Heart left ventricle (tissue), 13 donors: ENCODE measurements around the gene ZMYND10.

ENCODE experiments used
- POLR2A ChIP-seq, 2 donors: fragments of 450-650 bp; IDR thresholded peaks; one replicate each; pipeline ENCODE4 v1.6.1; 2017; ENCODE audit warnings: antibody characterized with exemption in 2 of 2, mild to moderate bottlenecking in 2 of 2, moderate library complexity in 2 of 2
- TF ChIP-seq, protein P1 (sequence below), 12 donors: fragments of 200-600 bp; sonication (generic) in 4 of 12; IDR thresholded peaks; one replicate each; pipeline versions ENCODE4 v1.5.0 to v1.8.0; 2018 to 2022; ENCODE audit warnings: antibody characterized with exemption in 12 of 12, mild to moderate bottlenecking in 5 of 12
- donor health status: ischemic (EF 13 %, LVEDD 7.1; RV severe dilation, severe dysfunction).
- donor health status: DM: no; HTN: yes; CAD: no.
- donor health status: DM: no; HTN: no; CAD: no.
- donor health status: ischemic (EF 25% LVEDD 6.9; RV normal size, moderate dysfunction).
- donor health status: ischemic (EF 25% LVEDD 5.7; RV mildly dilated, moderate dysfunction).
- donor health status: ischemic (EF 35%, LVEDD 5.7; RV mildly dilated, moderate dysfunction).
- donor health status: nonischemic (EF 11% LVEDD 7.7; RV severe dilation, severe dysfunction).
- donor health status: DM: yes; HTN: yes; CAD: no.
- donor health status: PGD.
- donor health status: ischemic (EF 29% LVEDD 5.4; RV normal size, mild dysfunction).
- donor health status: nonischemic (EF 23%, LVEDD 6.1; RV moderate dilation, normal function).

DNA sequence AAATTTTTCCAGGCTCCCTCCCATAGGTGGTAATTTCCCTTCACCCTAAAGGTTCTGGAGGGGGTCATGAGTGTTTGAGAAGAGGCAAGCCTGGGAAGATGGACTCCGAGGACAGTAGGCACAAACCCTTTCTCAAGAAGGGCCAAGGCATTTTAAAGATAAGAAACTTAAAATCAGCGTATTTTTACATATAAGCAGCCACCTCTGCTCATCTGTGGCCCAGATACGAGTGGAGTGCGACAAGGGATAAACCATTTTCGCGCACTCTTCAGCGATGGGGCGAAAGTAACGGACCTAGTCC is 5.4 kb downstream of the ZMYND10 start:
- no peak for TF ChIP-seq POLR2A (IDR thresholded peaks at IDR 0.05)
- TF ChIP-seq, protein P1, sequence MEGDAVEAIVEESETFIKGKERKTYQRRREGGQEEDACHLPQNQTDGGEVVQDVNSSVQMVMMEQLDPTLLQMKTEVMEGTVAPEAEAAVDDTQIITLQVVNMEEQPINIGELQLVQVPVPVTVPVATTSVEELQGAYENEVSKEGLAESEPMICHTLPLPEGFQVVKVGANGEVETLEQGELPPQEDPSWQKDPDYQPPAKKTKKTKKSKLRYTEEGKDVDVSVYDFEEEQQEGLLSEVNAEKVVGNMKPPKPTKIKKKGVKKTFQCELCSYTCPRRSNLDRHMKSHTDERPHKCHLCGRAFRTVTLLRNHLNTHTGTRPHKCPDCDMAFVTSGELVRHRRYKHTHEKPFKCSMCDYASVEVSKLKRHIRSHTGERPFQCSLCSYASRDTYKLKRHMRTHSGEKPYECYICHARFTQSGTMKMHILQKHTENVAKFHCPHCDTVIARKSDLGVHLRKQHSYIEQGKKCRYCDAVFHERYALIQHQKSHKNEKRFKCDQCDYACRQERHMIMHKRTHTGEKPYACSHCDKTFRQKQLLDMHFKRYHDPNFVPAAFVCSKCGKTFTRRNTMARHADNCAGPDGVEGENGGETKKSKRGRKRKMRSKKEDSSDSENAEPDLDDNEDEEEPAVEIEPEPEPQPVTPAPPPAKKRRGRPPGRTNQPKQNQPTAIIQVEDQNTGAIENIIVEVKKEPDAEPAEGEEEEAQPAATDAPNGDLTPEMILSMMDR (IDR thresholded peaks at IDR 0.05), result no peak
